Prostate gland (tissue), 2 donors: ENCODE measurements around the gene FAM53B. TPM values are rescaled to one million over a fixed set of nuclear protein-coding genes. Genes with fewer than 3 reads are reported as not detected.

ENCODE experiments used
- DNase-seq: peaks from one replicate; pipeline ENCODE4 v3.0.0-alpha.2; 2019; ENCODE audit warnings: low spot score
- H3K27ac ChIP-seq, 2 donors: fragments of 200-600 bp; sonication (generic); 2 replicates each; pipeline ENCODE4 v1.5.1; 2017 to 2019
- H3K27me3 ChIP-seq: fragments of 200-600 bp; sonication (generic); replicated peaks from 2 replicates; pipeline ENCODE4 v1.5.1; 2019; ENCODE audit not compliant: insufficient read depth
- H3K36me3 ChIP-seq, 2 donors: fragments of 200-600 bp; sonication (generic); 1 replicate in 1 of 2; 2 replicates in 1 of 2; pipeline versions ENCODE4 v1.5.1 to v1.8.1; 2017 to 2019
- H3K4me1 ChIP-seq: fragments of 200-600 bp; sonication (generic); replicated peaks from 2 replicates; pipeline ENCODE4 v1.5.1; 2019
- H3K4me3 ChIP-seq, 2 donors: fragments of 200-600 bp; sonication (generic); 2 replicates each; pipeline ENCODE4 v1.5.1; 2017 to 2019
- H3K9me3 ChIP-seq: fragments of 200-600 bp; sonication (generic); 2 replicates; pipeline ENCODE4 v1.5.1; 2017
- CTCF ChIP-seq, 4 experiments: fragments of 200-600 bp in 2 of 4; fragments of 450-650 bp in 2 of 4; sonication (generic) in 2 of 4; IDR thresholded peaks; 1 replicate in 3 of 4; 2 replicates in 1 of 4; pipeline ENCODE4 v1.5.1; 2016 to 2019; ENCODE audit warnings: antibody characterized with exemption in 4 of 4, mild to moderate bottlenecking in 2 of 4, moderate library complexity in 2 of 4
- POLR2A ChIP-seq: fragments of 450-650 bp; IDR thresholded peaks from one replicate; pipeline ENCODE4 v1.6.1; 2016; ENCODE audit warnings: antibody characterized with exemption, mild to moderate bottlenecking
- POLR2AphosphoS5 ChIP-seq: sonication (generic); formaldehyde crosslinking; IDR thresholded peaks from one replicate; pipeline ENCODE4 v1.6.1; 2017; ENCODE audit warnings: antibody characterized with exemption
- WGBS: methylation state at CpG from one replicate; pipeline ENCODE4 v1.1.5; 2018; 5-methylcytosine and 5-hydroxymethylcytosine counted together
- intact Hi-C: fragments of 100-400 bp; cut with DNase I; formaldehyde crosslinking; loops from one replicate; pipeline ENCODE4 v1.14.2; 2022
- total RNA-seq, 2 donors: library from RNA; depleted of rRNA; stranded (reverse); fragments of >200 nt; gene quantifications; one replicate each; pipeline ENCODE4 v1.1.0, GENCODE V29; 2016

FAM53B gene
- total RNA-seq, 2 donors from 2014 or later, result 28.9 to 101 TPM

GRCh38 chr10:124598773-124599587 is 145.2 kb downstream of the FAM53B start:
- Histone ChIP-seq H3K9me3 (no peaks in the 10 kb centered on the region), H3K36me3 (no peaks in the 10 kb centered on the region), H3K27me3 (no peaks in the 10 kb centered on the region), H3K4me3 (no peak overlapping the region), H3K27ac (no peak overlapping the region), H3K4me1 (no peaks in the 10 kb centered on the region)
- TF ChIP-seq POLR2AphosphoS5, result no peak
- no peak for TF ChIP-seq POLR2A
- TF ChIP-seq CTCF (IDR thresholded peaks at IDR 0.05), result no peak
- intact Hi-C loops, result no loop called here
- no peak for DNase-seq
- 84% methylated on average over 13 of the region's 13 CpGs for WGBS

DNA sequence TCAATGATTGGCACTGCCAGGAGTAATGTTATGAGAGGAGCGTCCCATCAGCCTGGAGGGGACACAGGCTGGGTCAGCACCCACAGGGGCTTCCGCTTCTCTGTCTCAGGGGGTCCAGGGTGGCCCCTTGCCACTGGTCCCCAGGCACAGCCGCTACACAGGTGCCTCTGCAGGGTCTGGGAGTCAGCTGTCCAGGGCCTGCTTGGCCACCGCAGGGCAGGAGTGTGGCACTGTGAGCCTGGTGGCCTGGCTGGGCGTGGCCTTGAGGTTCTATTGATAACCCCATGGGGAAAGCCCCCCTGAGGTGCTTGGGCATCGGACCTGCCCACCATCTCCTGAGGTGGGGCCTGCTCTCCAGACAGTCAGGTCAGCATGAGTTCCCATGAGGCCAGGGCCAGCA is 146.0 kb downstream of the FAM53B start:
- intact Hi-C loops, result no loop called here
- no peaks in the 10 kb centered on the region for H3K9me3 ChIP-seq
- H3K27me3 ChIP-seq, result no peaks in the 10 kb centered on the region
- DNase-seq, result no peak
- H3K27ac ChIP-seq, result no peak overlapping the region
- no peak for TF ChIP-seq POLR2A
- H3K4me1 ChIP-seq, result no peaks in the 10 kb centered on the region
- WGBS, result 81% methylated on average over 3 of the region's 6 CpGs
- no peak overlapping the region for H3K4me3 ChIP-seq
- no peaks in the 10 kb centered on the region for H3K36me3 ChIP-seq

DNA sequence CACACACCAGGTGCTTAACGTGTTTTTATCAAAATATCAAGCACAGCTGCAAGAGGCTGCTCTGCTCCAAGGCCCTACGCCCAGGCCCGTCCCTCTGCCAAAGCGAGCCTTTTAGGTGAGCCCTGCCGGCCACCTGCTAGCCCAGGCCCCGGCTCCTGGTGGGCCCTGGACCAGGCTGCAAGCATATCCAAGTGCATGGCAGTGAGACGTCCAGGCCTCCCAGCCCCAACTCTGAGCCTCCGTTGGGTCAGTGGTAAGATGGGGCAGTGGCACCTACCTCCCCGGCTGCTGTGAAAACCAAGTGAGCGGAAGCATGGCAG is 146.4 kb downstream of the FAM53B start:
- Histone ChIP-seq H3K4me1 (no peaks in the 10 kb centered on the region), H3K27ac (no peak overlapping the region), H3K9me3 (no peaks in the 10 kb centered on the region), H3K4me3 (no peak overlapping the region), H3K36me3 (no peaks in the 10 kb centered on the region), H3K27me3 (no peaks in the 10 kb centered on the region)
- no peak for TF ChIP-seq POLR2AphosphoS5
- intact Hi-C loops, result no loop called here
- 73% methylated on average over 10 of the region's 10 CpGs for WGBS
- no peak for DNase-seq

GRCh38 chr10:124596962-124597845 is 147.0 kb downstream of the FAM53B start:
- H3K27ac ChIP-seq, result no peak overlapping the region
- intact Hi-C loops, result no loop called here
- WGBS, result 67% methylated on average over 21 of the region's 21 CpGs

DNA sequence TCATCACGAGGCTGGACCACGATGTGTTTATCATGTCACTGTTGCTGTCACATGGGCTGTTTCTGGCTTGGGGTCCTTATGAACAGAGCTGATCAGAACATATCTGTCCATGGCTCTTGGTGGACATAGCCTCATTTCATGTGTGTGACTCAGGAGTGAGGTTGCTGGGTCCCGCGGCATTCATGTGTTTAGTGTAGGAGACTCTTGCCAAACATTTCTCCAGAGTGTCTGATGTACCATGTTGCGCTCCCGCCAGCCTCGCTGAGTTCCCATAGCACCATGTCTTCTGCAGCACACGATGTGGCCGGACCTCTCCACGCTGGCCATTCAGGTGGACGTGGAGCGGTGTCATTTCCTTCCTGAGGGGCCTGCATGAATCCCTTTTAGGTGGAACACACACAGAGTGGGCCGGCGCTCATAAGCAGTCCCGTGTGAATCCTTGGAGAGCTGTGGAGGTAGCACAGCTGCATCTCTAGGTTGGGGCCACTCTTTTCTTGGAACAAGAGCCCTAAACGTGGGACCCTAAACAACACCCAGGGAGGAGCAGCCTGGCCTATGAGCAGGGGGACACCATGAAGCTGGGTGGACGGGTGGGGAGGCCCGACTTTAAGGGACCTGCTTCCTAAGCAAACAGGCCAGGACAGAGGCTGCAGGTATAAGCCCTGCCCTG is 147.9 kb downstream of the FAM53B start:
- Histone ChIP-seq H3K27me3 (no peaks in the 10 kb centered on the region), H3K9me3 (no peaks in the 10 kb centered on the region), H3K27ac (no peak overlapping the region), H3K36me3 (no peaks in the 10 kb centered on the region), H3K4me1 (no peaks in the 10 kb centered on the region), H3K4me3 (no peak overlapping the region)
- no peak for DNase-seq
- intact Hi-C loops, result no loop called here
- 90% methylated on average over 18 of the region's 18 CpGs for WGBS
- TF ChIP-seq CTCF (IDR thresholded peaks at IDR 0.05) (no peak), POLR2AphosphoS5 (no peak), POLR2A (no peak)

More at GRCh38 chr10:124596962-124597845, 147.0 kb downstream of the FAM53B start:
- no peak overlapping the region for H3K4me3 ChIP-seq
- H3K27me3 ChIP-seq, result no peaks in the 10 kb centered on the region
- no peaks in the 10 kb centered on the region for H3K9me3 ChIP-seq
- TF ChIP-seq POLR2A, result no peak
- TF ChIP-seq POLR2AphosphoS5, result no peak
- no peak for TF ChIP-seq CTCF (IDR thresholded peaks at IDR 0.05)
- H3K4me1 ChIP-seq, result no peaks in the 10 kb centered on the region
- H3K36me3 ChIP-seq, result no peaks in the 10 kb centered on the region
- DNase-seq, result no peak
